Vagina (tissue), 2 donors: ENCODE results near the gene CERS1. TPM values are rescaled to one million over a fixed set of nuclear protein-coding genes. Genes with fewer than 3 reads are reported as not detected.
A peak's percentile ranks its signal among the peaks of the same experiment; 100 is the strongest.

Source experiments
- DNase-seq, 2 donors: peaks; one replicate each; pipeline ENCODE4 v3.0.0-alpha.2; 2017; ENCODE audit errors: extremely low spot score in 2 of 2
- H3K27ac ChIP-seq: fragments of 200-600 bp; sonication (generic); one replicate; pipeline ENCODE4 v1.5.1; 2019
- H3K27me3 ChIP-seq: fragments of 200-600 bp; sonication (generic); one replicate; pipeline ENCODE4 v1.5.1; 2019
- H3K36me3 ChIP-seq, 2 donors: fragments of 200-600 bp; sonication (generic); one replicate each; pipeline ENCODE4 v1.5.1; 2017 to 2019
- H3K4me1 ChIP-seq: fragments of 200-600 bp; sonication (generic); one replicate; pipeline ENCODE4 v1.5.1; 2019
- H3K4me3 ChIP-seq, 2 donors: fragments of 200-600 bp; sonication (generic); 1 replicate in 1 of 2; 2 replicates in 1 of 2; pipeline ENCODE4 v1.5.1; 2016 to 2019
- H3K9me3 ChIP-seq: fragments of 200-600 bp; sonication (generic); one replicate; pipeline ENCODE4 v1.5.1; 2019
- CTCF ChIP-seq, 3 experiments: fragments of 450-650 bp in 2 of 3; fragments of 200-600 bp in 1 of 3; sonication (generic) in 1 of 3; IDR thresholded peaks; one replicate each; pipeline ENCODE4 v1.5.1; 2017 to 2019; ENCODE audit warnings: antibody characterized with exemption in 3 of 3, mild to moderate bottlenecking in 2 of 3, moderate library complexity in 2 of 3
- POLR2A ChIP-seq, 2 donors: fragments of 450-650 bp; IDR thresholded peaks; one replicate each; pipeline ENCODE4 v1.6.1; 2017; ENCODE audit warnings: antibody characterized with exemption in 2 of 2, mild to moderate bottlenecking in 2 of 2, moderate library complexity in 2 of 2
- POLR2AphosphoS5 ChIP-seq, 2 donors: sonication (generic); formaldehyde crosslinking; IDR thresholded peaks; one replicate each; pipeline ENCODE4 v1.9.0; 2017; ENCODE audit warnings: antibody characterized with exemption in 2 of 2, mild to moderate bottlenecking in 2 of 2, low read depth in 1 of 2; ENCODE audit not compliant: insufficient read depth in 1 of 2
- intact Hi-C: fragments of 100-400 bp; cut with DNase I; formaldehyde crosslinking; loops from one replicate; pipeline ENCODE4 v1.15.1; 2023
- total RNA-seq: library from RNA; depleted of rRNA; stranded (reverse); fragments of >200 nt; gene quantifications from one replicate; pipeline ENCODE4 v1.2.3, GENCODE V29; 2016

CERS1 gene
- total RNA-seq, 1 donor from 2014 or later, result 0.49 TPM

DNA sequence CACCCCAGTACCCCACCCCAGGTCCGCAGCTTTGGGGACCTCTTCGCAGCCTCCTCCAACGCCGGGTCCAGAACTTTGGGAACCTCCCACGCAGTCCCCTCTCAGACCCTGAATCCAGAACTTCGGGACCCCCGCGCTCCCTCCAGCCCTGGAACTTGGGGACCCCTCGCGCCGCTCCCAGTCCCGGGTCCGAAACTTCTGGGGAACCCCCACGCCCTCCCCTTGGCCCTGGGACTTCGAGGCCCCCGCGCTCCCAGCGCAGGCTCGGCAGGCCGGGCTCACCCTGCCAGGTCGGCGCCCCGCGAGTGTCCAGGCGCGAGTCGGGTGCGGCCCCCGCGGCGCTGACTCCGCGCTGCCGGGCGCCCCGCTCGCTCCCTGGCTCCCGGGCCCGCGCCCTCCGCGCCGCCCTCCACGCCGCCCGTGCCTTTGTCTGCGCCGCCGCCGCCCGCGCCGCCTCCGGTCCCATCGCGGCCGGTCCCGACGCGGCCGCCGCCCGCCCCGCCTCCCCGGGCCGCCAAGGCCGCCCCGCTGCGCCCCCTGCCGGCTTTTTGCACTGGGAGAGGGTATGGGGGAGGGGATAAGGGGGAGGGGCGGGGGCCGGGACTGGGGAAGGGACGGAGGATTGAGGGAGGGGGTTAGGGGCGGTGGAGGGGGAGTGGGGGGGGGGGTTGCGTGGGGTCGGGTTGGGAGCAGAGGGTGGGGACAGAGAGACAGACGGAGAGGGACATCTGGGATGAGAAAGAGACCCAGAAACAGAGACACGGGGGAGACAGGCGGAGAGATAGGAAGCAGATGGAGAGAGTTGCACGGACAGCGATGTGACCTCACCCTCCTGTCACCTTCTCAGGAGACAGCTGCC lies 45.0 kb upstream of the CERS1 start, which contains the start of gene HOMER3:
Gene HOMER3 (minus strand): TSS at position 449 of the 859 bp plus-strand sequence. CDS start 2,235 bp downstream, outside the sequence.
- intact Hi-C loops, result no loop called here
- TF ChIP-seq CTCF (IDR thresholded peaks at IDR 0.05), result no peak
- peak in 1 of 2 donors; percentile 49 for TF ChIP-seq POLR2A (IDR thresholded peaks at IDR 0.05)
- DNase-seq, result no peak
- H3K27me3 ChIP-seq, result no peaks in the 10 kb centered on the region
- H3K4me1 ChIP-seq, result peaks cover 29% of the 10 kb centered on the region
- H3K4me3 ChIP-seq, result peak within 1 kb of the TSS; percentile 79 to 94
- H3K36me3 ChIP-seq, result peaks cover 0 to 6% of the 10 kb centered on the region in 2 donors
- H3K9me3 ChIP-seq, result no peaks in the 10 kb centered on the region
- peak within 1 kb of the TSS; percentile 84 for H3K27ac ChIP-seq

DNA sequence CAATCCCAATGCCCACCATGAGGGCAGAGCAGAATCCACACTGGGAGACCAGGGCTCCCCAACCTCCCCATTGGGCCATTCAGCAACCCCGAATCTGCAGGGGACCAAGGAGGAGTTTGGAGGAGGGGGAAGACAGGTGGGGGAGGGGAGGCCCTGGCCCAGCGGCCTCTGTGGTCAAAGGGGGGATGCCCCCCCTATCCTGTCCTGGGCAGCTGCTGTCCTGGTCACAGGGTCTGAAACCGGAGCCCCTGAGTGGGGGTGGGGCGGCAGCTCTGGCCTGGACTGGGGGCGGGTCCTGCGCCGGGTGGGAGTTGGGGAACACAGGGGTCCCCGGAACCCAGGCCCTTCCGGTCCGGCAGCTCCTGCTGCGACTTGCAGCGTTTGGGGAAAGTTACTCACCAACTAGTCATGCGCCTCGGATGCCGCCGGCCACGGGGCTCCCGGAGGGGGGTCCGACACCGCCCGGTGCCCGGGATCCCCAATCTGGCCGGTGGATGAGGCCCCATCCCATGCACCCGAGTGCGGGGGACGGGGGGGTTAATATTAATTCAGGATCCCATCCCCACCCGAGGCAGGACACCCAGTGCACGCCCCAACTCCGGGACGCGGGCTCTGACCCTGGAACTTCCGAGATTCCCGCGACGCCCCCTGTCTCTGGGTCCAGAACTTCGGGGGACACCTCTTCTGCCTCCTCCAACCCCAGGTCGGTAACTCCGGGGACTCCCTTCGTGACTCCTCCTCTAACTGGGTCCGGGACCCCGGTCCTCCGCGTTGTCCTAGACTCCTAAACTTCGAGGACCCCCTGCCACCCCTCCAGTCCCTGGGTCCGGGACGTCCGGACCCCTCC lies 44.2 kb upstream of the CERS1 start:
- no peak for DNase-seq
- peaks cover 29% of the 10 kb centered on the region for H3K4me1 ChIP-seq
- peaks cover 0 to 6% of the 10 kb centered on the region in 2 donors for H3K36me3 ChIP-seq
- H3K27me3 ChIP-seq, result no peaks in the 10 kb centered on the region
- peak overlapping the region; percentile 84 for H3K27ac ChIP-seq
- peak overlapping the region; percentile 79 to 94 for H3K4me3 ChIP-seq
- no peak for TF ChIP-seq CTCF (IDR thresholded peaks at IDR 0.05)
- TF ChIP-seq POLR2AphosphoS5 (IDR thresholded peaks at IDR 0.05; ENCODE audit: insufficient read depth in 1 of 2, low read depth in 1 of 2), result peak in 1 of 2 donors; percentile 78
- TF ChIP-seq POLR2A (IDR thresholded peaks at IDR 0.05), result peak in 1 of 2 donors; percentile 14
- intact Hi-C loops, result no loop called here
- no peaks in the 10 kb centered on the region for H3K9me3 ChIP-seq

DNA sequence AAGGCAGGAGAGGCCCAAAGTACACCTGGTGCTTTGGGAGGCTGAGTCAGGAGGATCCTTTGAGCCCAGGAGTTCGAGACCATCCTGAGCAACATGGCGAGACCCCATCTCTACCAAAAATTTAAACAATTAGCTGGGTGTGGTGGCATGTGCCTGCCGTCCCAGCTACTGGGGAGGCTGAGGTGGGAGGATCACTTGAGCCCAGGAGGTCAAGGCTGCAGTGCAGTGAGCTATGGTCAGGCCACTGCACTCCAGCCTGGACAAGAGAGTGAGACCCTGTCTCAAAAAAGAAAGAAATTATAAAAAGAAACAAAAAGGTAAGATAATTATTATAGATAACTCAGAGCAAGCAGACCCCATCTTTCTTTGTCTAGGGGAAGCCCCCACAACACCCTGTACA lies 43.2 kb upstream of the CERS1 start:
- Histone ChIP-seq H3K4me3 (no peak overlapping the region), H3K27ac (peak overlapping the region; percentile 84), H3K27me3 (no peaks in the 10 kb centered on the region), H3K36me3 (peaks cover 0 to 8% of the 10 kb centered on the region in 2 donors), H3K4me1 (peaks cover 29% of the 10 kb centered on the region), H3K9me3 (no peaks in the 10 kb centered on the region)
- TF ChIP-seq POLR2A (IDR thresholded peaks at IDR 0.05), result no peak
- DNase-seq, result no peak
- intact Hi-C loops, result no loop called here

GRCh38 chr19:18933297-18933696 lies 37.3 kb upstream of the CERS1 start:
- no peak overlapping the region for H3K4me3 ChIP-seq
- DNase-seq, result no peak
- no peaks in the 10 kb centered on the region for H3K9me3 ChIP-seq
- H3K4me1 ChIP-seq, result no peaks in the 10 kb centered on the region
- intact Hi-C loops, result no loop called here
- TF ChIP-seq POLR2AphosphoS5 (IDR thresholded peaks at IDR 0.05; ENCODE audit: insufficient read depth in 1 of 2, low read depth in 1 of 2) (no peak), POLR2A (IDR thresholded peaks at IDR 0.05) (no peak), CTCF (IDR thresholded peaks at IDR 0.05) (no peak)
- H3K27ac ChIP-seq, result no peak overlapping the region
- peaks cover 0 to 20% of the 10 kb centered on the region in 2 donors for H3K36me3 ChIP-seq
- no peaks in the 10 kb centered on the region for H3K27me3 ChIP-seq

DNA sequence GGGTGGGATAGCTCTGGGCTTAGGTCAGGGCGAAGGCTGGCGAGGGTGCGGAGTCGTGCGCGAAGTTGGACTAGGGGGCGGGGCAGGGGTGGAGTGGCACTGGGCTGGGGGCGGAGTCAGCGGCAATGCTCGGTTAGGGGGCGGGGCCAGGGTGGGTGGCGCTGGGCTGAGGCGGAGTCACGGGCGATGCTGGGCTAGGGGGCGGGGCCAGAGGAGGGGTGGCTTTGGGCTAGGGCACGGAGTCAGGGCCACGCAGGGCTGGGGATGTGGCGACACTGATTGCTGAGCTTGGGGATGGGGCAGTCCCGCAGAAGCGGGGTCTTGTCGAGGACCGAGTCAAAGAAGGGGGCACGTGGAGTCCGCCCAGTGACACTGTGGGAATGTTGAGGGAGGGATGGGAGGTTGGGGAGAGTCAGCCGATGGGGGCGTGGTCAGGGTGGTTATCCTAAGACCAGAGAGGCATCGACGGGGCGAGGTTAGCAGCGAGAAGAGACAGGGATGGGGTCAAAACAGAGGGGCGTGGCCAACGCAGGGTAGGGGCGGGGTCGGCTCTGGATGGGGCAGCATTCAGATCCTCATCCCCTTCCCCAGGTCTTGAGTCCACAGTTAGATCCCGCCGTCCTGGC lies 36.4 kb upstream of the CERS1 start:
- no peaks in the 10 kb centered on the region for H3K9me3 ChIP-seq
- H3K36me3 ChIP-seq, result peaks cover 0 to 26% of the 10 kb centered on the region in 2 donors
- intact Hi-C loops, result no loop called here
- no peak for DNase-seq
- H3K4me1 ChIP-seq, result no peaks in the 10 kb centered on the region
- no peak for TF ChIP-seq POLR2A (IDR thresholded peaks at IDR 0.05)
- no peak for TF ChIP-seq POLR2AphosphoS5 (IDR thresholded peaks at IDR 0.05; ENCODE audit: insufficient read depth in 1 of 2, low read depth in 1 of 2)
- TF ChIP-seq CTCF (IDR thresholded peaks at IDR 0.05), result no peak
- H3K27ac ChIP-seq, result no peak overlapping the region
- no peaks in the 10 kb centered on the region for H3K27me3 ChIP-seq
- H3K4me3 ChIP-seq, result no peak overlapping the region
